ENCODE results near the gene CHST8.

Gene CHST8

DNA sequence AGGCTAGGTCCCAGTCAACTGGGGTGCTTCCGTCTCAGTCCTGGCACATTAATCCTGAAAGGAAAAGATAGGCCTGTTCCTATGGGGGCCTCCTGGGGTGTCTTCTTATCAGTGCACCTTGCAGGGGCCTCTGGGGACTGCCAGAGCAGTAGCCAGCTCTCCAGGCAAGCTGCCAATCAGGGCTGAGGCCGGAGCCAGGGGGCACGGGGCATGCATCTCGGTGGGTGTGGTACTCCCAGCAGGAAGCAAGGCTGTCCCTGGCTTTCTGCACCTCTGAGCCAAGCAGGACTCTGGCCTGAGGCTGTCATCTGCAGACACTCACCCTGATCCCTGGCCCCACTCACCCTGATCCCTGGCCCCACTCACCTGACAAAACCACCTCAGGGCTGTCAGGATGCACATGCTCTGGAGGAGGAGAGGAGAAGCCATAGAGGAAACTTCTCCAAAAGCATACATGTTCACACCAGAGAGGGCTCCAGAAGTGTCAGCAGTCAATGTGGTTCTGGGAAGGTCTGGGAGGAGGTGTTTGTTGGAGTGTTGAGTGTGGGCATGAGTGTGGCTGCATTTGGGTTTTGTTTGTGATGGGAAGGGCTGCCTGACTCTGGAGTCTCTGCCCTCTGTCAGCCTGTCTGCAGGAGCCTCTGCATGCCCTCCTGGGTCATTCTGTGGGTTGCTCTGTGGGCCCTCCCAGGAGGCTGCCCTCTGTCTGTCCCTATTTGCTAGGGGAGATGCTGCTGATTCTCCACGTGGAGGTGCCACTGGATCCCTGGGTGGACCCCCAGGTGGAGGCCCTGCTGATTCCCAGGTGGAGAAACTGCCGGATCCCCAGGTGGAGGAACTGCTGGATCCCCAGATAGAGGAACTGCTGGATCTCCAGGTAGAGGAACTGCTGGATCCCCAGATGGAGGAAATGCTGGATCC lies 152.2 kb downstream of the CHST8 start:
- no peak for FAIRE-seq

DNA sequence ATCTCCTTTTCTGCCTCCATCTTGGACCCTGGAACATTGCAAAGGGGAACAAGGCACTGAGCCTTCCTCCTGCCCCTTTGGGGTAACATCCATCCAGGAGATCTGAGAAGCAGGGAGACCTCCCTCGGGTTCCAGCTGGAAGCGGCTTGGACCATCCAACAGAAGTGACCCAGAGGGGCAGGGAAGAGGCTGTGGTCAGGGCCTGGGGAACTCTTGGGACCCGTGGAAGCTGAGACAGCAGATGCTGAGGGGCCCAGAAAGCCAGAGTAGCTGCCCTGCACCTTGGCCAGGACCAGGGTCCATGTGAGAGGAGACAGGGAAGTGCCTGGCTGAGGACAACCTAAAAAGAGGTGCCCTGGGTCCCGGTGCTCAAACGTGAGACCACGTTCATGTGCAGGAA lies 153.0 kb downstream of the CHST8 start:
- FAIRE-seq, result no peak

DNA sequence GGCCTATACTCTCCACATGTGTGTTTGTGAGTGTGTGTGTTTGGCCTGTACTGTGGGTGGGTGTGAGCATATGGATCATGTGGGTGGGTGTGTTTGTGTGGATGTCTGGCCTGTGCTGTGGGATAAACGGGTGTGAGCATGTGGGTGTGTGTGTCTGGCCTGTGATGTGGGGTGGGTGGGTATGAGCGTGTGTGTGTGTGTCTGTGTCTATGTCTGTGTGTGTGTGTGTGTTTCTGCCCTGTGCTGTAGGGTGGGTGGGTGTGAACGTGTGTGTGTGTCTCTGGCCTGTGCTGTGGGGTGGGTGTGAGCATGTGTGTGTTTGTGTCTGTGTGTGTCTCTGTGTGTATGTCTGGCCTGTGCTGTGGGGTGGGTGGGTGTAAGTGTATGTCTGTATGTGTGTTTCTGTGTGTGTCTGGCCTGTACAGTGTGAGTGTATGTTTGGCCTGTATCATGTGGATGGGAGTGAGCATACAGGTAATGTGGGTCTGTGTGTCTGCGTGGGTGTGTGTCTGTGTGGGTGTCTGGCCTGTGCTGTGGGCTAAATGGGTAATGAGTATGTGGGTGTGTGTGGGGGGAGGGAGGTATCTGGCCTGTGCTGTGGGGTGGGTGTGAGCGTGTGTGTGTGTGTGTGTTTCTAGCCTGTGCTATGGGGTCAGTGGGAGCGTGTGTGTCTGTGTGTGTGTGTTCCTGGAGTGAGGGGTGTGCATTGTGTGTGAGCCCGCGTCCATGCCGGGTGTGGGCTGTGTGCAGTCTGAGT lies 154.2 kb downstream of the CHST8 start:
- FAIRE-seq, result no peak

DNA sequence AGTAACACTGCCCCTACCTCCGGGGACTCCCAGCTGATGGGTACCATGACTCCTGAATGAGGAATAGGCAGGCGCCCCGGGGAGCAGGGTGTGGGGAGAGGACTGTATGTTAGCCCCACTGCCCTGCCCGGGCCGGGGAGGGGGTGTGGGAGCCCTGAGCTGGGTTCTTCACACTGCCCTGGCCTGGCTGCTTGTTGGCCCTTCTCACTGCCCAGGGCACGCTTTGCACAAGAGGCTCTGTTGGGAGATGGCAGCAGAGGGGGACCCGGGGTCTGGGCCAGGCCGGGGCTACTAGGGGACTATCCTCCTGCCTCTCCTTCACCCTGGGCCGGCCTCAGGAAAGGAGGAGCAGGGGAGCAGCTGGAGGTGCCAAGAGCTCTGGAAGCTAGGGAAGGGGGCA lies 155.6 kb downstream of the CHST8 start:
- FAIRE-seq, result no peak

DNA sequence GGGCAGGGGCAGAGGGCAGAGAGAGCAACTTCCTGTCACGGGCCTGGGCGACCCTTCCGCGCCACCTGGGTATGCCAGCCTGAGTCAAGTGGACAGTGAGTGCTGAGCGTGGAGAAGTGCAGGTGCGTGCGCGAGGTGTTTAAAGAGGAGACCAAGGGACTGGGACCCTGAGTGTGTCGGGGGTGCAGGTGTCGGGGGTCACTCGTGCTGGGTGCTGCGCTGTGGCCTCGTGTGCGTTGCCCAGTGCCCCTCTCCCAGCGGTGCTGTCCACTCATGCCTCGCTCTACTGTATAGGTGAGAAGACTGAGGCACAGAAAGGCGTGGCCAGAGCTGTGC lies 156.0 kb downstream of the CHST8 start:
- no peak for FAIRE-seq

DNA sequence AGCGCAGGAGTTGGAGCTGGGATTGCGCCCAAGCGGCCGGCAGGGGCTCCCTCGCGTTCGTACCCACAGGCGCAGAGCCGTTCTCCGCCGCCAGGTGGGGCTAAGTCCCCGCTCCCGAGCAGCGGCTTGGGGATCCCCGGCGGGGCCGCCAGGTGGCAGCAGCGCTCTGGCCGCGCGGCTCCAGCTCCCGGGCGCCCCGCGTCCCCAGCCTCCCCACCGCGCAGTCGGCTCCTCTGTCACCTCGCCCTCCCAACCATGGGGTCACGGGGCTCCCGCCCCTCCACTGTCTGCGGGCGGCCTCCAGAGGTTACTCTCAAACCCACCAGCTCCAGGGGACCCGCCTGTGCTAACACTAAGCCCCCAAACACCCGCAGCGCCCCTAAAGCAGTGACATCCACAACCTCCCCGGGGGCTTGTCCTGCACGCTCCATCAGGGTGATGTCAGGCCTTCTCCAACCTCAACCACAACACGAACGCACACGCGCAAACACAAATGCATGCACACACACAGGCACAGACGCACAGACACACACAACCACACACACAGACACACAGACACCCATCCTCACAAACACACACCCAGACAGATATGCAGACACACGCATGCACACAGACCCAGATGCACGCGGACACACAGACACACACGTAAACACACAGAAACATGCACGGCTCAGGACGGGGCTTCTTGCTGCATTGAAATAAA lies 156.5 kb downstream of the CHST8 start:
- no peak for FAIRE-seq

DNA sequence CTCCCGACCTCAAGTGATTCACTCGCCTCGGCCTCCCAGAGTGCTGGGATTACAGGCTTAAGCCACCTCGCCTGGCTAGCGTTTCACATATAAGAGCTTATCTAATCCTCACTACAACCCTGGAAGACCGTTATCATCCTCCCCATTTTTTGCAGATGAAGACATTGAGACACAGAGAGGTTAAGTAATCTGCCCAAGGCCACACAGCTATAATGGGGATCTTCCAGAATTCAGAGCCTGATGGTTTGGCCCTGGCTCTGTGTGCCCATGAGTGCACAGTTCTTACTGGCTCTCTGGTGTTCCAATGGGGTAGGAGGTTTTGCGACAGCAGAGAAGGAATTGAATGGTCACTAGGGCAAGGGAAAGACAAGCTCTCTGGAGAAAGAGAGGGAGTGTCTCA lies 158.1 kb downstream of the CHST8 start:
- no peak for FAIRE-seq

DNA sequence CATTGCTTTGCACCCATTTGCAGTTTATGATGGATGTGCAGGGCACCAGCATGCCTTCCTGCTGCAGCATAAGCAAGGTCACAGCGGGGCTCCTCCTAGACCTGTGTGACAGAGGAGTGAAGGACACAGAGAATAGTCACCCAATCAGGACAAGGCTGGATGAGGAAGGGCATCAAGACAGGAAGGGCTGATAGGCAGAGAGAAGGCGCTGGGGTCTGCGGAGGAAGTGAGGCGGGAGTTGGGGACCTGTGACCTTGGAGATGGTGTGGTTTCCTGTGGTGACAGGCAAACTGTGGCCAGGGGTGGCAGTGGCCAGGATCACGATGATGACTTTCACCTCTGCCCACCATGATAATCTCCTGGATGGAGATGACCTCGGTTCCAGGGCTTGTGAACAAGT lies 158.5 kb downstream of the CHST8 start:
- no peak for FAIRE-seq

DNA sequence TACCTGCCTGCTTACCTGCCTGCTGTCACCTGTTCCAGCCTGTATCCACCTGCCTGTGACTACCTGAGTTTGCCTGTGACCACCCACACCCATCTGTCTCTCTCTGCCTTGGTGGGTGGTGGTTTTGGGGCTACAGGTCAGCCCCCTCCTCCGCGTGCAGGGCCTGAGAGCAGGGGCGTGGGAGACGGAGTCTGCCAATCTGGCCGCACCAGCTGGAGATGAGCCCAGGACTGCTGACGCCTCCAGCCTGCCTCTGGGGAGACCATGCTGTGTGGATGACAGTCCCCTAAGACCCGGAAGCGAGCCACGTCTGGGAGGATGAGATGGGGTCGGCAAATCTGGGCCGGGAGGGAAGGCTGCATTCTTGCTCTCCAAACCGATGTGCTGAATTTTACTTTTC lies 159.0 kb downstream of the CHST8 start:
- FAIRE-seq, result no peak

DNA sequence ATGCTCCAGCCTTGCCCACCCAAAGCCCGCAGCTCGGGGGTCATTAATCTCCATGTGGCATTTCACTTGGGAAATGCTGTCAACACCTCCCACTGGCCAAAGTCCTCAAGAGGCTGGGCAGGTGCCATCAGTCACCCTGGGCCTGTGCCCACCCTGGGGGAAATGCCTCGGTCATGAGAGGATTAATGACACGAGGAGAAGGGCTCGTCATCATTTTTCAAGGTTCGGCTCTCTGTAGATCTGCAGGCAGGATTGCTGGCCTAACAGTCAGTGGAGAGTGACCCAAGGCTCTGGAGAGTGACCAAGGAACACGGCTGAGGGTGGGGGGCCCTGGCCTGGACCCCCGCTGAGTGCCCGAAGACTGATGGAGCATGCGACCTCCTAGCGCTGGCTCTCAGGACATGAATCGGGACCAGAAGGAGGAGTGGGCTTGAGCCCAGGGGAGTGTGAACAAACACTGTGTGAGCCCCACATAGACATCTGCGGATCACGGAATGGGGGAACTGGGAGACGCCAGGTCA lies 159.7 kb downstream of the CHST8 start:
- no peak for FAIRE-seq

DNA sequence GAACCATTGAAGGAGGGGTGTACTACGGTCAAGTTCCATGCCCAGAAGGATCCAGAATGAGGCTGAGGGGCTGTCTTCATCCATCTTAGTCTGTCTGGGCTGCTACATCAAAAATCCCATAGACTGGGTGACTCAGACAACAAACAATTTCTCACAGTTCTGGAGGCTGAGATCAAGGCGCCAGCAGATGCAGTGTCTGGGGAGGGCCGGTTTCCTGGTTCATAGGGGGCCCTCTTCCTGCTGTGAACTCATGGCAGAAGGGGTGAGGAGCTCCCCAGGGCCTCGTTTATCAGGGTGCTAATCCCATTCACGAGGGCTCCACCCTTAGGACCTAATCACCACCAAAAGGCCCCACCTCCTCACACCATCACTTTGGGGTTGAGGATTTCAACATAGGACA lies 160.2 kb downstream of the CHST8 start:
- FAIRE-seq, result no peak

DNA sequence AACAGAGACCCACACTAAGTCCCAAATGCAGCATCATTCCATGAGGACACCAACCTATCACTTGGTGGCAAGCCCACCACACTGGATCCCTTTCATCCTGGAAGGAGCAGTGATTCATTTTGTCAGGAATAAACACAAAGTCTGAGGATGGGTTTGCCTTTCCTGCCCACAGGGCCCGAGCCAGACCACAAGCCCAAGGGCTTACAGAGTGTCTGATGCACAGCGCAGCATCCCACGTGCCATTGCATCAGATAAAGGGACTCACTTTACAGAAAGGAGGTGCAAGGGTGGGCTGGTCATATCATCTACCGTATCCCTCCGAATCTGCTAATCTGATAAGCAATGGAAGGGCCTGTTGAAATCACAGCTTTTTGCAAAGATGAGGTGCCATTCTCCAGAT lies 162.7 kb downstream of the CHST8 start:
- FAIRE-seq, result no peak

DNA sequence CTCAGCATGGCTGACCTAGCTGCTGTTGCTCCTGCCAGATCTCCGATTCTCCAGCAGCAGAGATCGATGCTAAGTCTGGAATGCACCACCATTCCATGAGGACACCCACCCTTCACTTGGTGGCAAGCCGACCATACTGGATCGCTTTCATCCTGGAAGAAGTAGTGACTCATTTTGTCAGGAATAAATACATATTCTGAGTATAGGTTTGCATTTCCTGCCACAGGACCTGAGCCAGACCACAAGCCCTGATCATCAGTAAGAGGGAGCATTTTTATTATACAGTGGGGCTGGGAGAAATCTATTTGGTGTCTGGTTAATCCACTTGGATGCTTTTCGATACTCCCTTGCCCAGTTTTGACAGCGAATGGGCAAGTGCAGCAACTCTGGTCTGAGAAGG lies 164.0 kb downstream of the CHST8 start:
- no peak for FAIRE-seq

DNA sequence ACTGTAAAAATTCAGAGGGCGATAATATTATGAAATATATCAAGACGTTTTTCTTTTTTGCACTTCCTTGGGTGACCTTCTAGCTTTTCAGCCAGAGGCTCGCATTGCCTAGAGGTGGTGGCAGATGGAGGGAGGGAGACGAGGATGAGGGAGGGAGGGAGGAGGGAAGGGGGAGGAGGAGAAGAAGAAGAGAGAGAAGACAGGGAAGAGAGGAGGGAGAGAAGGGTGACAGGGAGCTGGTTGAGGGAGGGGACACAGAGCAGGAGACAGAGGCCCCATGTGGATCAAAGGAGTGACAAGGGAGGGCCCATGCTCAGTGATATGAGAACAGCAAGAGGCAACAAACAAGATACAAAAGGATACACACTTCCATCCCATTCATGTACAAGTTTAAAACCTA lies 166.9 kb downstream of the CHST8 start:
- no peak for FAIRE-seq

DNA sequence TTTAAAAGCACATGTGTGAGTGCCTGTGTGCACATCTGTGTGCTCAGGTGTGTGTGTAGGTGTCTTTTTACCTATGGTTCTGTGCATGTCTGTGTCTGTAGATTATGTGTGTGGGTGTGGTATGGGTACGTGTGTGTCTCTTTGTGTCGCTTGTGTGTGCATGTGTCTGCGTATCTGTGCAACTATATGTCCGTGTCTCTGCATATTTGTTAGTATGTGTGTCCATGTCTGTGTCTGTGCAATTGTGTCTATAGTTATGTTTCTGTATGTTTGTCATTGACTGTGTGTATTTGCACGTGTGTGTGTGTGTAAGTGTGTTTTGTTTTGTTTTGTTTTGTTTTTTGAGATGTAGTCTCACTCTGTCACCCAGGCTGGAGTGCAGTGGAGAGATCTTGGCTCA lies 167.6 kb downstream of the CHST8 start:
- no peak for FAIRE-seq

DNA sequence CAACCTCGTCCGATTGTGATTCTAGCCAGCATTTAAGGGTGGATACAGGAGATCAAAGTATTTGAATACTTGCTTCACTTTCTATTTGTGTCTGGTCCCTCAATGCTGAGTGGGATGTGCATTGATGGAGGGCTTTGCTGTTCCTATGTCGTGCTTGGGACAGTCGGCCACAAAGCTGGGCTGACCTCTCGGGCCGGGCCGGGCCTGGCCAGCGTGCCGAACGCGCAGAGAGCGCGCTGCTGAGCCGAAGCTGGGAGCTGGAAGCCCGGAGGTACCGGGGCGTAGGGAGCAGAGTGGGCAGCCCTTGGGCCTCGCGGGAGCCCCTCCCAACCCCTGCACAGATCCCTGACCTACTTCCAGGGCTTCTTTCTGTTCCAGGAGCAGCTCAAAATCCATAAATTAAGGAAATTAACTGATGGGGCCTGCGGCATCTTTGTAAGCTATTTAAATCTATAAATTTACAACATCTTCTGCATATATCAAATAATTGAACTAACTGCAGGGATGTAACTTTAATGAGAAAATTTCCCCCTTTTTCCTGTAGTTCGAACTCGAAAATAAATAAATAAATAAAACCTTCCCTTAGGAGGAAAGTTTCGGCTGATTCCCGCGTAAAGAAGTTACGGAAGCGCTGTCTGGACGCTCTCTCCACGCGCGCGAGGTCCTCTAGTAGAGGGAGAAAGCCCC lies 173.1 kb downstream of the CHST8 start:
- FAIRE-seq, result no peak

DNA sequence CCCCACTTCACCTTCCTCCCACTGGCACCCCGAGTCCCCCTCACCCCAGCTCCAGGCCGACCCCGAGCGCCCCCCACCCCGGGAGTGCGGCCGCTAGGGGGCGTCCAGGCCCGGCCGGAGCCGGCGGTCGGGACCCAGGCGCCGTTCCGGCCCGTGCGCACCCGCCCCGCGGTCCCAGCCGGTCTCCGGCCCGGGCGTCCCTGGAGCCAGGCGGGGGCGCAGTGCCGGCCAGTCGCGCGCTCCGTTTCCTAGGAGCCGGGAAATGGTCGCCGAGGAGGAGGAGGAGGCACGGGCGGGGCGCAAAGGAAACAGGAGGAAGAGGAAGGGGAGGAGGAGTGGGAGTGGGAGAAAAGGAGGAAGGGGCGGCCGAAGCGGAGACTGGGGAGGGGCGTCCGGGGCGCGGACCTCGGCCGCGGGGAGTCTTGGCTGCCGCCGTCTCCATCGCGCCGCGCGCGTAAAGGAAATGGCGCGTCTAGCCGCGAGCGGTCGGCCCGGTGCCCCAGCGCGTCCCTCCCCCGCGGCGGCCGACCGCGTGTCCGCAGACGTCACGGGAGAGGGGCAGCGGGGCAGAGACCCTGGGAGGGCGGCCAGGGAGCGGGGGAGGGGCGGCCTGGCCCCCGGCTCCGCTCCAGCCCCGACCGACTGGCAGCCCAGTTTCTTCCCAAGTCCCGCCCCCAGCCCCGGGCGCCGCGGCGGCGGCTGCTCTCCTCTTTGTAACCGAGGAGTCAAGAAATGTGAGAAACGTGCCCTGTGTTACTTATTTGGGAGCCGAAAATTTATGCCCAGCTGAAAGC lies 173.8 kb downstream of the CHST8 start:
- no peak for FAIRE-seq

DNA sequence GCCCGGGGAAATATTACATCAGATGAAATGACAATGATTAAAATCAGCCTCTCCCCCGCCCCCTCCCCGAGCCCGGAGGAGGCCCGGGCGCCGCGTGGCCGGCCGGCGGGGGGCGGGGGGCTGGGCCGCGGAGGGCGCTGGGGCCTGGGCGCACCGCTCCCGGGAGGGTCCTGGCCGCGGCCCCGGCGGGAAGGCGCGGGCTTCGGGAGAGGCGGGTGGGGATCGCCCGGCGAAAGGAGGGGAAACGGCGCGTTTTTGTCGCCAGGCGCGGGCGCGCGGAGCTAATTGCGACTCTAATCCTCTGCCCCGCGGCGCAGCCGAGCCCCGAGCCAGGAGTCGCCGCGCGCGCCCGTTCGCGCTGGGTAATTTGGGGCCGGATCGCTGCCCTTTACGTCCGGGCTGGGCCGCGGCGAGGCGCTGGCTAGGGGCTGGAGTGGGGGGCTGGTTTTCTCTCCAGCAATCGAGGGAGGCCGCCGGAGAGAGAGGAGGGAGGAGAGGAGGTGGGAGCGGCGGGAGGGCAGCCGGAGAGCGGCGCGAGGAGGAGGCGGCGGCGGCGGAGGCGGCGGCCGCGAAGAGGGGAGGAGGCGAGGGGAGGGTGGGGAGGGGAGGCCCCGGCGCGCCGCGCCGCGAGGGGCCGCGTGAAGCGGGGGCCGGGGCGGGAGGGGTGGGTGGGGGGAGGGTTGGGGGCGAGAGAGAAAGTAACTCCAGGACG lies 174.6 kb downstream of the CHST8 start, which contains the start of gene KCTD15:
Gene KCTD15, plus strand, starts transcription at position 707 of the 712 bp plus-strand sequence. CDS start 3,585 bp downstream, outside the sequence.
- no peak for FAIRE-seq

DNA sequence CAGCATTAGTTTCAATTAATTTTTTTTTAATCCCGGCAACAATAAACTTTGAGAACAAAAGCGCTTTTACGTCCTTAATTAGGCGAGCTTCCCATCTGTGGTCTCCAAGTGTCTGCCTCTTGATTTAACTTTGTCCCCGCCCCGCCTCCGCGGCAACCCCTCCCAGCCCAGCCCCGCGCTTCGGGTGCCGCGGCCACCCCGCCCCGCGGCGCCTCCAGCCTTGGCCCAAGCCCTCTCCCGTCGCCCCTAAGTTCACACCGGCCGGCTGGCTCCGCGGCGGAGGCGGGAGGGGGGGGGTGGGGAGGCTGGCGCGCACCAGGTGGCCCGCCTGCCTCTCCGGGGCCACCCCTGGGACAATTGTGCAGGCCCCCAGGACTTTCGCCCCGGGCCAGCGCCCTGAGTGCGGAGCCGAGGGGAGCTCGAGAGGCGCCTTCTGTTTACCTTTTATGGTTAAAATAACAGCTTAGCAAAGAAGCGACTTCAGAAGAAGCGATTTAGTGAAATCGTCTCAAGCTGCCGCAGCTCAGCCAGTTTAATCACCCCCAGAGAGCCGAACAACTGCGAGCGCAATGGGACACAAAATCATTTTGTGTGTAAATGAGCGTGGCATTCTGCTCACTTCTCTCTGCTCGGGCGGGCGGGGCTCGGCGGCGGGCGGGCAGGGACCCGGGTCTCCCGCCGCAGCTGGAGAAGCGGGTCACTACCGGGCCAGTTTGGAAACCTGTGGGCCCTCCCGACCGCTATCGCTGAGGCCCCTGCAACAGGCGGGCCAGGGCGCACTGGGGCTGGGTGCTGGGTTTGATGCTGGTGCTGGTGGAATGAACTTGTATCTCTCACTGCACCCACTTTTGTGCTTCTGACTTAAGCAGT lies 176.3 kb downstream of the CHST8 start:
- no peak for FAIRE-seq

DNA sequence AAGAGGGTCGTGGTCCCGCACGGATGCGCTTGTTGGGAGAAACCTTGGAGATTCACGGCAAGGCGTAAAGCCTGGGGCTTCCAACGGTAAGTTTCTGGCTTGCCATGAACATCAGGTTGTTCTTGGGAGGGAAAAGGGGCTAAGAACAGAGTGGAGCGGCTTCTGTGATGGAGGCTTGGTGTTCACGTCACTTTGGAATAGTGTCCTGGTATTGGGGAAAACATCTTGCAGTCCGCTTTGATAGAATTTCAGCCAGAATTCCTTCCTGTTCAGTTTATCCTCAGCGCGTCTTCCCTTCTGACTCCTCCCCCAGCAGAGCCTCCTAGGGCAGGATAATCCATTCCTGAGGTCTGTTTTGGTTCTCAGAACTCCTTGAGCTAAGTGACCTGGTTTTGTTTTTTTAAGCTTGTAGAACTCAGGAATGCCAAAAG lies 176.9 kb downstream of the CHST8 start:
- FAIRE-seq, result no peak

Measured in endometrium (tissue), 2 donors.